Activated CD4-positive, alpha-beta memory T cell treated with anti-CD3 and anti-CD28 coated beads, Interleukin-2, amount 10 ng/mL, durations not matched to agents 7 days and 5 days (primary cell): ENCODE measurements around the gene ZNF827. TPM values are rescaled to one million over a fixed set of nuclear protein-coding genes. Genes with fewer than 3 reads are reported as not detected.

Experiments
- CTCF ChIA-PET: fragments of 350-600 bp; sonication (Branson Sonifier 250); formaldehyde crosslinking; loops from one replicate; lab custom pipeline; 2021; ENCODE audit warnings: antibody characterized with exemption, inconsistent platforms; lab: Charles Lee
- POLR2A ChIA-PET: fragments of 350-600 bp; sonication (Branson Sonifier 250); formaldehyde crosslinking; loops from one replicate; lab custom pipeline; 2021; ENCODE audit warnings: antibody characterized with exemption; lab: Charles Lee
- DNase-seq: peaks from one replicate; pipeline ENCODE4 v3.0.0-alpha.2; 2020
- H3K27ac Mint-ChIP-seq: one replicate; pipeline ENCODE4 v1.8.0; 2021; ENCODE audit warnings: mild to moderate bottlenecking, mixed read lengths
- H3K27me3 Mint-ChIP-seq: one replicate; pipeline ENCODE4 v1.8.0; 2021; ENCODE audit warnings: mixed read lengths
- H3K36me3 Mint-ChIP-seq: one replicate; pipeline ENCODE4 v1.8.0; 2021; ENCODE audit warnings: low read depth, mixed read lengths
- H3K4me1 Mint-ChIP-seq: one replicate; pipeline ENCODE4 v1.8.0; 2021; ENCODE audit warnings: mixed read lengths
- H3K4me3 Mint-ChIP-seq: one replicate; pipeline ENCODE4 v1.8.0; 2021; ENCODE audit warnings: mild to moderate bottlenecking, mixed read lengths
- H3K9me3 Mint-ChIP-seq: one replicate; pipeline ENCODE4 v1.8.0; 2021; ENCODE audit warnings: mixed read lengths
- total RNA-seq, 2 experiments: library from RNA; stranded (reverse); gene quantifications; one replicate each; pipeline ENCODE4 v1.2.3, GENCODE V29; 2021

The ZNF827 gene
- total RNA-seq, 2 experiments from 2014 or later, result 7.9 to 10.3 TPM

DNA sequence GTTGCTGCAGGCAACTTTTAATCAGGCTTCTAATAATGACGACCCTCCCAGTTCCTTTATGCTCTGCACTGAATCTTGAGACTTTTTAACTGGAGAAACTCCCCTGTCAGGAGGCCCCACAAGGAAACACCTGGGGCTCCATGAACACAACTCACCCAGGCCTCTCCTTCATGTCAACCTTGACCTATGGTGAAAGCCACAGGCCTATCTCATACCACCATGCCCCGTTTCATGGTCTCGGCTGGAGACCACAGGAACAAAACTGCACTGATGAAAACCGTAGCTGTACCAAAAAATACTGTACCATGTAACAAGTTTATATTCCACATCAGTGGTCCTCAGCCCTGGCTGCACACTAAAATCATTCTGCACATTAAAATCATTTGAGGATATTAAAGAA lies 57.0 kb downstream of the ZNF827 start:
- peaks cover 7% of the 10 kb centered on the region for H3K36me3 Mint-ChIP-seq
- no peak overlapping the region for H3K4me3 Mint-ChIP-seq
- no peak for DNase-seq
- H3K27me3 Mint-ChIP-seq, result no peaks in the 10 kb centered on the region
- H3K4me1 Mint-ChIP-seq, result no peaks in the 10 kb centered on the region
- no peaks in the 10 kb centered on the region for H3K9me3 Mint-ChIP-seq
- ChIA-PET POLR2A (no interaction called here), CTCF (no interaction called here)
- no peak overlapping the region for H3K27ac Mint-ChIP-seq

DNA sequence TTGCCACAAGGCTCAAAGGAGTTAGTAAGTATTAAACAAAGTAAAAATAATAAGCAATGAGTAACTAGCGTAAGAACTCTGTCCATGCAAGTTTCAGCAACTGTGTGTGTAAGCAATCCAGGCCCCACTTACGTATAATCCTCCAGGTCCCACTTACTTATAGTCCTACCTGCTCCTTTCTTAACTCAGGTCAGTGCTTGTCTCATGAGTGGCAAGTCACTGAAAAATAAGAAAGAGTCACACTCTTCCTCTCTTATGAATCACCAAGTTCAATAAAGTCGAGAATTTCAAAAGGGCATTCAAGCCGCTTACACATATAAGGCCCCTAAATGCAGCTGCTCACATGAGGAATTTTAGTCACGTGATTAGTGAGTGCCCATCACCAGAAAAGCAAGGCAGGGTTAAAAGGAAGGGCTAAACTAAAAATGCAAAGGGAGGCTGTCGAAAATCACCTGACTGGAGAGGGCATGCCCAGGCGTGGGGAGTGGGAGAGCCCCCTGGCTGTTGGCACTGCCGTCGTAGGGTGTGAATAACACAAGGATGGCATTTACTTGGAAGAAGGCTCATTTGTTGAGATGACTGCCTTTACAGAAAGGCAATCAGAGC lies 58.2 kb downstream of the ZNF827 start:
- H3K36me3 Mint-ChIP-seq, result peaks cover 5% of the 10 kb centered on the region
- H3K27me3 Mint-ChIP-seq, result no peaks in the 10 kb centered on the region
- DNase-seq, result no peak
- no peak overlapping the region for H3K27ac Mint-ChIP-seq
- no peak overlapping the region for H3K4me3 Mint-ChIP-seq
- POLR2A ChIA-PET, result no interaction called here
- H3K4me1 Mint-ChIP-seq, result no peaks in the 10 kb centered on the region
- no peaks in the 10 kb centered on the region for H3K9me3 Mint-ChIP-seq
- CTCF ChIA-PET, result no interaction called here

DNA sequence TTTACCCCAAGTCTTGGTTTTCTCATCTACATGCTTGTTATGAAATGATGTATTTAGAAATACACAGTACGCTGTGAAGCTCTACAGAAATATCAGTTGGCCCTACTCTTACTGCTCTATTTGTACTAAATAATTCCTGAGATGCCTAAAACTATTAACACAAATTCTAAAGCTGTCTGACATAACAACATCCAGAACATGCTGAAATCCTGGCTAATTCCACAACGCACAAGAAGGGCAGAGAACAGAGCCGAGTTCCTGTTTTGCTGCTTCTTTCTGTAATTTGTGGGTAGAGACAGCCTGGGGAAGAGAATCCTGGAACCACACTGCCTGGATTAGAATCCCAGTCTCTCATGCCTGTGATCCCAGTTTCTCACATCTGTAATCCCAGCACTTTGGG lies 59.0 kb downstream of the ZNF827 start:
- CTCF ChIA-PET, result interaction anchor here (2.0 kb wide), 1 partner anchor 10 kb away, joined by 6 read pairs; no protein-coding TSS in a partner anchor
- Mint-ChIP-seq H3K36me3 (peaks cover 2% of the 10 kb centered on the region), H3K27ac (no peak overlapping the region), H3K4me1 (no peaks in the 10 kb centered on the region), H3K27me3 (no peaks in the 10 kb centered on the region), H3K4me3 (no peak overlapping the region), H3K9me3 (no peaks in the 10 kb centered on the region)
- POLR2A ChIA-PET, result no interaction called here
- no peak for DNase-seq

DNA sequence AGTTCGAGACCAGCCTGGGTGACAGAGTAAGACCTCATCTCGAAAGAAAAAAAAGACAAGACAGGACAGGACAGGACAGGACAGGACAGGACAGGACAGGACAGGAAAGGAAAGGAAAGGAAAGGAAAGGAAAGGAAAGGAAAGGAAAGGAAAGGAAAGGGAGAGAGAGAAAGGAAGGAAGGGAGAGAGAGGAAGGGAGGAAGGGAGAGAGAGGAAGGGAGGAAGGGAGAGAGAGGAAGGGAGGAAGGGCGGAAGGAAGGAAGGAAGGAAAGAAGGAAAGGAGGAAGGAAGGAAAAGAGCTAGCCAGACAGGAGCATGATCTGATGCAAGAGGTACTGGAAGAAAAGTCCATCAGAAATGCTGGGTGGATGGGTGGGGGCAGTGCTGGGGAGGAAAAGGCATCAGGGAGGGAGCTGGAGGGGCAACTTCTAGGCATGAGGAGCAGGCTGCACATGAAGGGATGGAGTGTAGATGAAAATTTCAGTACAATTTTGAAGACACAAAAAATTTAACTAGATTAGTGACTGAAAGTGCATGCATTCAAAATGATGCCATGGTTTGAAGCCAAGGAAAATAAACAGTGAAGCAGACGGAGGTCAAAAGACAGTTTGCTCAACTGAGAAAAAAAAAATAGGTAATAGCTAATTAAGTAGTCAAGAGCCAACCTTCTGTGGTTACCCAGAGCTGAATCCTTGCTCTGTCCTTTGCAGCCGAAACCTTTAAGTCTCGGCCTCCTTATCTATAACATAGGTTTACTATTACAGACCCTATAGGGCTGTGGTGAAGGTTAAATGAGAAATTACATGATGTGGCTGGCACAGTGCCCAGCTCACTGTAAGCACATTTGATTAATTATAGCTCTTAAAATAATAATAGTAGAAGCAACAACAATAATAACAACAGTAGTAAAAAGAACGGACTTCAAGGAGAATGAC lies 59.9 kb downstream of the ZNF827 start:
- no peaks in the 10 kb centered on the region for H3K27me3 Mint-ChIP-seq
- no peaks in the 10 kb centered on the region for H3K9me3 Mint-ChIP-seq
- ChIA-PET POLR2A (no interaction called here), CTCF (interaction anchor here (2.0 kb wide), 1 partner anchor 11 kb away, joined by 6 read pairs; no protein-coding TSS in a partner anchor)
- no peak overlapping the region for H3K27ac Mint-ChIP-seq
- DNase-seq, result no peak
- no peaks in the 10 kb centered on the region for H3K4me1 Mint-ChIP-seq
- H3K36me3 Mint-ChIP-seq, result peaks cover 2% of the 10 kb centered on the region
- H3K4me3 Mint-ChIP-seq, result no peak overlapping the region

GRCh38 chr4:145876531-145877180 lies 62.0 kb downstream of the ZNF827 start:
- Mint-ChIP-seq H3K27me3 (no peaks in the 10 kb centered on the region), H3K4me3 (no peak overlapping the region), H3K4me1 (peaks cover 3% of the 10 kb centered on the region), H3K9me3 (no peaks in the 10 kb centered on the region), H3K27ac (no peak overlapping the region), H3K36me3 (peaks cover 6% of the 10 kb centered on the region)
- ChIA-PET POLR2A (no interaction called here), CTCF (no interaction called here)
- DNase-seq, result no peak

DNA sequence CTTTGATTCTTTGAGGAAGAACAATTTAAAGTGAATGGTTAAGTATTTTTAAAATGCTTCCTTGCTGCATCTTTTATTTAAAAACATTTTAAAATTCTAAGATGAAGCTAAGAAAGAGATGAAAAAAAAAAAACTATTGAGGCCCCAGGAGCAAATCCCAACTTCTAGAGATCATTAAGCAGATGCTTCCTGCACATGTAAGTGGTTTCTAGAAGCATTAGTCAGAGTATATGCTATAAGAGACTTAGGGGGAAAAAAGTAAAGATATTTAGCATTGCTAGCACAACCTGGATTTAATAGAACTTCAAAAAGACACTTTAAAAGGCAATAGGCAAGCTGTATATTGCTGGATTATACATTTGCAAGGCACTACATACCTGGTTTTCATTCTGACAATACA lies 64.7 kb downstream of the ZNF827 start:
- H3K27ac Mint-ChIP-seq, result no peak overlapping the region
- H3K4me1 Mint-ChIP-seq, result peaks cover 6% of the 10 kb centered on the region
- H3K4me3 Mint-ChIP-seq, result no peak overlapping the region
- DNase-seq, result no peak
- peaks cover 6% of the 10 kb centered on the region for H3K36me3 Mint-ChIP-seq
- H3K27me3 Mint-ChIP-seq, result no peaks in the 10 kb centered on the region
- H3K9me3 Mint-ChIP-seq, result no peaks in the 10 kb centered on the region
- ChIA-PET POLR2A (no interaction called here), CTCF (interaction anchor here (0.6 kb wide), 1 partner anchor 44 kb away, joined by 3 read pairs; no protein-coding TSS in a partner anchor)

DNA sequence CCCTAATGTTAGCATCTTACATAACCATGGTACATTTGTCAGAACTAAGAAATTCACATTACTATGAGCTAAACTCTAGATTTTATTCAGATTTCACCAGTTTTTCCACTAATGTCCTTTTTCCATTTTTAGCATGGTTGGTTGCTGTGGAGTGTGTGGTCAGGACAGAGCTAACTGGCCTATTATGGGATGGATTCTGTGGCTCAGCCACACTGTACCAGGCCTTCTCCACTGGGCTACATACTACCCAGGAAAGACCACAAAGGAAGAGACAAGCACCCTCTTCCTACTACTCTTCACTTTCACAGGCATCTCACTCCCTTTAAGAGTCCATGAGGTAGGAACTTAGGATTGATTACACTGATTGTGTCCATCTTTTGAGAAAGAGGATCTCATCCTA lies 67.4 kb downstream of the ZNF827 start:
- Mint-ChIP-seq H3K27ac (no peak overlapping the region), H3K4me3 (no peak overlapping the region), H3K9me3 (no peaks in the 10 kb centered on the region), H3K27me3 (no peaks in the 10 kb centered on the region), H3K36me3 (peaks cover 5% of the 10 kb centered on the region), H3K4me1 (peaks cover 7% of the 10 kb centered on the region)
- CTCF ChIA-PET, result no interaction called here
- POLR2A ChIA-PET, result no interaction called here
- no peak for DNase-seq

DNA sequence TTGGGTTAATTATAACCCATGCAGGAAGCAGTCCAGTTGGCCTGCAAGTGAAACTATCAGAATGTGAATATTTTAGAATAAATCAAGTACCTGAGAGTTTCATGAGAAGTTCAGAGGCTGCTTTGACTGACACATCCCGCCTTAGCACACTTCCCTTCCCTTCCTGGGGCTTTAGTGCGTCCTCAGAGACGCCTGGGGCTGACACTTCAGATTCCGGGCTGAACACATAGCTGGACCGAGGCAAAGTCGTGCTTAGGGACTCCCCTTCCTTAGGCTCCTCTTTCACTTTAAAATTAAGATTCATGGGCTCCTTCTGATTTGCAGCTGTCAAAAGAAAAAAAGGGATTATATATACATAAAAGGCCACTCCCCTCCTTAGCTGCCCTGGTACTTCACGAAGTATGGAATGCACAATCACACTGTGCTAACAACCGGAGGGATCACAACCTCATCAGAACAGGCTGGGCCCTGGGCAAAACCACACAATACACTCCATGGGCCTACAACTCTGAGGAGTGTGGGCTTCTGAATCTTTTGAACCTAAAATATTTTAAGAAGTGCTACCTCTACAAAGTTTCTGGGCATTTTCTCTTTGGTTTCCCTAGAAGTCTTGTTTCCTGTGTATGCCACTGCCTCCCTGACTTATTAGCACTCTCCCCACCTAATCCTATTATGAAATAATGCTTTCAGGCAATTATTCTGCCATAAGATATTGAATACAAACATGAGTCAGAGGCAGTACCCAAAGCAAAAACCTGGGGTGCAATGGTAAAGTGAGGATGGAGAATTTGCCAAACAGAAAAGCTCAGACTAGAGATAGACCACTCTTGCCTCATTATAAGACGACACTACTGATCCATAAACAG lies 68.2 kb downstream of the ZNF827 start:
- Mint-ChIP-seq H3K27me3 (no peaks in the 10 kb centered on the region), H3K4me1 (peaks cover 7% of the 10 kb centered on the region), H3K9me3 (no peaks in the 10 kb centered on the region), H3K36me3 (peaks cover 3% of the 10 kb centered on the region), H3K27ac (no peak overlapping the region), H3K4me3 (no peak overlapping the region)
- no peak for DNase-seq
- POLR2A ChIA-PET, result interaction anchor here (1.3 kb wide), 1 partner anchor 23 kb away, joined by 3 read pairs; no protein-coding TSS in a partner anchor
- CTCF ChIA-PET, result no interaction called here

- ChIA-PET CTCF (no interaction called here), POLR2A (interaction anchor here (1.3 kb wide), 1 partner anchor 24 kb away, joined by 3 read pairs; no protein-coding TSS in a partner anchor)
- Mint-ChIP-seq H3K36me3 (peaks cover 3% of the 10 kb centered on the region), H3K27me3 (no peaks in the 10 kb centered on the region), H3K4me1 (peaks cover 7% of the 10 kb centered on the region), H3K4me3 (no peak overlapping the region), H3K9me3 (no peaks in the 10 kb centered on the region), H3K27ac (no peak overlapping the region)
- DNase-seq, result no peak
These were observed 69.8 kb downstream of the ZNF827 start for GRCh38 chr4:145868637-145869409.

DNA sequence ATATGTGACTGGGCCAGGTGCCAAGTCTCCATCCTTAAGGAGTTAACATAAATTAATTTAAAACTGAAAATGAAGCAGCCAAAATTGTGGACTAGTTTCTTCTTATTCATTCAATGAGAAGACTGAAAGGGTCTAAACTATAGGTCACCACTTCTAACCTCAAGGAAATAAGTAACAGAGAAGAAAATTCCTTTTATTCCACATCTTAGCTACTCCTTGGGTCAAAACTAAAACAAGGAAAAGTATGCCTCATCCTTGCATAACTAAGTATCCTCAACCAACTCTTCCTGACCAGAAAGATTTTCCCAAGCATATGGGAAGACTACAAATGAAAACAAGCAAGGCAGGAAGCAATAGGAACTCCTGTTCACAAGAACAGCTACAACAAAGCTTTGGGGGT lies 71.2 kb downstream of the ZNF827 start:
- H3K27ac Mint-ChIP-seq, result no peak overlapping the region
- H3K4me1 Mint-ChIP-seq, result peaks cover 7% of the 10 kb centered on the region
- H3K9me3 Mint-ChIP-seq, result no peaks in the 10 kb centered on the region
- no peaks in the 10 kb centered on the region for H3K27me3 Mint-ChIP-seq
- ChIA-PET CTCF (no interaction called here), POLR2A (no interaction called here)
- peaks cover 3% of the 10 kb centered on the region for H3K36me3 Mint-ChIP-seq
- no peak for DNase-seq
- H3K4me3 Mint-ChIP-seq, result no peak overlapping the region

- Mint-ChIP-seq H3K9me3 (no peaks in the 10 kb centered on the region), H3K4me1 (peaks cover 6% of the 10 kb centered on the region), H3K27me3 (no peaks in the 10 kb centered on the region), H3K27ac (no peak overlapping the region), H3K36me3 (peaks cover under 1% of the 10 kb centered on the region), H3K4me3 (no peak overlapping the region)
- CTCF ChIA-PET, result no interaction called here
- POLR2A ChIA-PET, result no interaction called here
- DNase-seq, result no peak
These were observed 71.6 kb downstream of the ZNF827 start for GRCh38 chr4:145866991-145867390.
